ENCODE data around the gene GNG4.

GNG4 gene

DNA sequence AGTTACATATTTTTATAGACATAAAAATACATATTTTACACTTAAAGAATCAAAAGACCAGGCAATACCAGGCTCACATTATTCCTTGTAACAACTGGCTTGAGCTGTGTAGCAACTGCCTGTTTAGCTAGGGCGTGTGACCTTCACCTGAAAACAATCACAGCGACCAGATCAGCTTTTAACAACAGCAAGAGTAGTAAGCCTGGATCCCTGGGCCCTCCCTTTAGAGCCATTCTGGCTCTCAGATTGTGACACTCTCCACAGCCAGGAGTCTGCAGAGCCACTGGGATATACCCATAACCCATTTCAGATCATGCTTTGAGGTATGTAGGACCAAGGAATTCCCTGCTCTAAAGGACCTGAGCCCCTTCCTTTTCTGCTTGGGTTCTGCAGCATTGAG is 29.4 kb upstream of the GNG4 start:
- no peak for DNase-seq (ENCODE audit: low read depth)
- TF ChIP-seq, protein P1, sequence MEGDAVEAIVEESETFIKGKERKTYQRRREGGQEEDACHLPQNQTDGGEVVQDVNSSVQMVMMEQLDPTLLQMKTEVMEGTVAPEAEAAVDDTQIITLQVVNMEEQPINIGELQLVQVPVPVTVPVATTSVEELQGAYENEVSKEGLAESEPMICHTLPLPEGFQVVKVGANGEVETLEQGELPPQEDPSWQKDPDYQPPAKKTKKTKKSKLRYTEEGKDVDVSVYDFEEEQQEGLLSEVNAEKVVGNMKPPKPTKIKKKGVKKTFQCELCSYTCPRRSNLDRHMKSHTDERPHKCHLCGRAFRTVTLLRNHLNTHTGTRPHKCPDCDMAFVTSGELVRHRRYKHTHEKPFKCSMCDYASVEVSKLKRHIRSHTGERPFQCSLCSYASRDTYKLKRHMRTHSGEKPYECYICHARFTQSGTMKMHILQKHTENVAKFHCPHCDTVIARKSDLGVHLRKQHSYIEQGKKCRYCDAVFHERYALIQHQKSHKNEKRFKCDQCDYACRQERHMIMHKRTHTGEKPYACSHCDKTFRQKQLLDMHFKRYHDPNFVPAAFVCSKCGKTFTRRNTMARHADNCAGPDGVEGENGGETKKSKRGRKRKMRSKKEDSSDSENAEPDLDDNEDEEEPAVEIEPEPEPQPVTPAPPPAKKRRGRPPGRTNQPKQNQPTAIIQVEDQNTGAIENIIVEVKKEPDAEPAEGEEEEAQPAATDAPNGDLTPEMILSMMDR (conservative IDR thresholded peaks at IDR 0.05; ENCODE audit: low read length), result no peak

DNA sequence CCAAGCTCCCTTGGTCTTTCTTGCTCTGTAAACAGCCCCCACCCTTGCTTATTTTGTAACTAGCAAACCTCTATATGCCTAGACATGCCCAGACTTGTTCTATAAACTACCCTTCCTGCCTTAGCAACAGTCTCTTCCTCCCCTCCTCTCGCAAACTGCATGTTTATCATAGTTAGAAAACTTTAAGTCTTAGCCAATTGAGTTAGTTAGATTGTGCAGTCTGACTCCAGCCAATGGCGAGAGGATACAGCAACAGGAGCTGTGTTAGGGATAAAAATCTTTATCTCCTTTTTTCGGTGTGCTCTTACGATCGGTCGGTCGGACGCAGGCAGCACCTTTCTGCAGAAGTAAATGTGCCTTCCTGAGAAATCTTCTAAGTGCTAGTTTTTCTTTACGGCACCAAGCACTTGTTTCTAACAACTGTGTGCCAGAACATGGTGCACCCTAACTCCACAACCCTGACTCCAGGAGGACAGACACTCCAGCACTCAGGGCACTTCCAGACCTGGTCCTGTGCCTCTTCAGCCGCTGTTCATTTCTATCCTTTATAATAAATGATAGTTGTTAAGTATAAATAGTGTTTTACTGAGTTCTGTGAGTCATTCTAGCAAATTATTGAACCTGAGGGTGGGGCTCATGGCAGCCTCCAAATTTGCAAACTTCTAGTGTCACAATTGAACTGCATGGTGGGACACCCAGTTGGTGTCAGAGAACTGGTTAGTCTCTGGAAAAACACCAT is 25.7 kb upstream of the GNG4 start:
- DNase-seq (ENCODE audit: low read depth), result peak; percentile 30
- TF ChIP-seq, protein P1 (conservative IDR thresholded peaks at IDR 0.05; ENCODE audit: low read length), result no peak
- H3K4me3 ChIP-seq (ENCODE audit: low read length), result no peak overlapping the region

More for the DNA sequence above, 29.4 kb upstream of the GNG4 start:
- H3K4me3 ChIP-seq (ENCODE audit: low read length), result no peak overlapping the region

DNA sequence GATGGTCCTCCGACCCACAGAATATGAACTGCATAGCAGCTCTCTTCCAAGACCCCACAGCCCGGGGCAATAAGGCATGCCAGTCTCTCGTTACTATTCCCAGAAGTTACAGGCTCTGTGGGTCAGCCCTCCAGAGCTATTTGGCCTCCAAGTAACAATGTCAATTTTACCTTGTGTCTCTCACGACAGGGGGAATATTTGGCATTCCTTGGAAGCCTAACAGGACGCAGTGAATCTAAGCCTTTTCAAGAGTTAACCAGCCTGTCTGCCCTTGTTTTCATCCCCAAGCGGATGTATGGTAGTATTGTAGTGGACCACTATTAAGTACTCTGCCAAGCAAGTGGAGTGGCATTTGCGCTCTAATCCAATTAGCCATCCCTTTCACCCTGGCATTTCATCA is 24.4 kb upstream of the GNG4 start:
- TF ChIP-seq, protein P1 (conservative IDR thresholded peaks at IDR 0.05; ENCODE audit: low read length), result no peak
- DNase-seq (ENCODE audit: low read depth), result no peak

DNA sequence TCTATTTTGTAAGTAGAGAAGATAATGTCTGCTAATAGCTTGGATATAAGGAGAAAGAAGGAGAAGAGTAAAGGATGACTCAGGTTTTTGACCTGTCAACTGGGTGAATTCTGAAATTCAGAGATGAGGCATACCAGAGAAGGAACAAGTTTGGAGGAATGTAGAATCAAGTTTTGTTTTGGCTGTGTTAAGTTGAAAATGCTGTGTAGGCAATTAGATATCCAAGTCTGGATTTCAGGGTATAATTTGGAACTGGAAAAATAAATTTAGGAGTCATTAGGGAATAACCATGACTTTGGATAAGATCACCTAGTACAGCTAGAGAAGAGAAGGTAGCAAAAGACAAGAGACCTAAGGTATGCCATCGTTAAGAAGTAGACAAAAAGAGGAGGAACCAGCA is 22.4 kb upstream of the GNG4 start:
- TF ChIP-seq, protein P1 (conservative IDR thresholded peaks at IDR 0.05; ENCODE audit: low read length), result no peak
- no peak for DNase-seq (ENCODE audit: low read depth)
- no peak overlapping the region for H3K4me3 ChIP-seq (ENCODE audit: low read length)

More for the DNA sequence above, 24.4 kb upstream of the GNG4 start:
- no peak overlapping the region for H3K4me3 ChIP-seq (ENCODE audit: low read length)

DNA sequence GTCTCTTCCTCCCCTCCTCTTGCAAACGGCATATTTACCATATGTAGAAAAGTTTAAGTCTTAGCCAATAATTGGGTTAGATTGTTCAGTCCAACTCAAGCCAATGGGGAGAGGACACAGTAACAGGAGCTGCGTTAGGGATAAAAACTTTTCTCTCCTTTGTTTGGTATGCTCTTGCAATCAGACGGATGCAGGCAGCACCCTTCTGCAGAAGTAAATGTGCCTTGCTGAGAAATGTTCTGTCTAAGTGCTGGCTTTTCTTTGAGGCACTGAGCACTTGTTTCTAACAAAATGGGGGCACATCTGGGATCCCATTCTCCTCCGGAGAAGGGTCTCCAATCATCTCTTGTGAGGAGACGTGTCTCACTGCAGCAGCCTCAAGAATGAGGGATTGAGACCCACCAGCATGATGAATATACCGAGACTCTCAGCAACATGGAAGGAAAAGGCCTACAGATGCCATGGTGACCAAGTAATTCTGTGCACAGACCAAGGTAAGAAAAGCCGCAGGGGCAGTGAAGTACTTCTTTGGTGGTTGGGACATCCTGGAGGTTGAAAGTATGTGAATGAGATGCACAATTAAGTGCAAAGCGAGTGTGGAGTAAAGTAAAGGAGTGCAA is 20.7 kb upstream of the GNG4 start:
- TF ChIP-seq, protein P1 (conservative IDR thresholded peaks at IDR 0.05; ENCODE audit: low read length), result no peak
- H3K4me3 ChIP-seq (ENCODE audit: low read length), result no peak overlapping the region
- DNase-seq (ENCODE audit: low read depth), result no peak

DNA sequence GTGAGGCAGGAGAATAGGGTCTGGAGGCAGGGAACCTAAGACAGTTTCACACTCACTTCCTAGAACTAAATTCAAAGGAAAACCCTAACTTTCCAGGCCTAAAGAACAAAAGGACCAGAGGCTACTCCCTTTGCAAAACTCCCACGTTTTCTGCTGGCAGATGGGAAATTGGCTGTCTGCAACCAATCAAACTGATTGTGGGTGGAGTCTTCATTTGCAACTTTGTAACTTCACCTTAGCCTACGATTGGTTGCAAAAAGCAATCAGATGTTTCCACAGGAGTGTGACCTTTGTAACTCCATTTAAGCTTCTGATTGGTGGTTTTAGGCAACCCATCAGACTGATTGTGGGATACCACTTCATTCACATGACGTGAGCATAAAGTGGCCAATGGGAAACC is 19.7 kb upstream of the GNG4 start:
- no peak for DNase-seq (ENCODE audit: low read depth)
- TF ChIP-seq, protein P1 (conservative IDR thresholded peaks at IDR 0.05; ENCODE audit: low read length), result no peak
- no peak overlapping the region for H3K4me3 ChIP-seq (ENCODE audit: low read length)

DNA sequence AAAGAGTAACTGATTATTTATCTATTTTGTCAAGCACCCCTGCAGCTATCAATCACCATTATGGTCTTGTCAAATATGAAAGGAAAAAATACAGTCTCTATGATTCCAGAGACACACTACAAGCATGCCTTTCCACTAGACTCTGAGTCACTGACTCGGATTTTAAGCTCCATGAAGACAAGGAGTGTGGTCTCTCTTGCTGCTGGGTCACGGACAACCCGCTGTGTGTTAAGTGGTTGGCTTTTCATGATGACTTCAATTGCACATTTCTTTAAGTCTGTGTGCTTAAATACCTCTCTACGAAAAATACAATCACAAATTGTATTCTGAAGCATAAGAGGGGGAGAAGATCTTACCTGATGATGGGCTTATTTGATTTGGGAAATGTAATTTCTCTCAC is 14.0 kb upstream of the GNG4 start:
- no peak overlapping the region for H3K4me3 ChIP-seq (ENCODE audit: low read length)
- no peak for DNase-seq (ENCODE audit: low read depth)
- TF ChIP-seq, protein P1 (conservative IDR thresholded peaks at IDR 0.05; ENCODE audit: low read length), result no peak
